22Rv1 (cell line): ENCODE data around the gene PCK2.

Source experiments
- ZFX ChIP-seq: fragments of 450-650 bp; IDR thresholded peaks from 2 replicates; pipeline ENCODE4 v1.6.1; 2017; ENCODE audit warnings: antibody characterized with exemption, borderline replicate concordance
- TF ChIP-seq, protein P1 (sequence below): fragments of 450-650 bp; IDR thresholded peaks from 2 replicates; pipeline ENCODE4 v1.5.1; 2017; ENCODE audit warnings: mild to moderate bottlenecking

DNA sequence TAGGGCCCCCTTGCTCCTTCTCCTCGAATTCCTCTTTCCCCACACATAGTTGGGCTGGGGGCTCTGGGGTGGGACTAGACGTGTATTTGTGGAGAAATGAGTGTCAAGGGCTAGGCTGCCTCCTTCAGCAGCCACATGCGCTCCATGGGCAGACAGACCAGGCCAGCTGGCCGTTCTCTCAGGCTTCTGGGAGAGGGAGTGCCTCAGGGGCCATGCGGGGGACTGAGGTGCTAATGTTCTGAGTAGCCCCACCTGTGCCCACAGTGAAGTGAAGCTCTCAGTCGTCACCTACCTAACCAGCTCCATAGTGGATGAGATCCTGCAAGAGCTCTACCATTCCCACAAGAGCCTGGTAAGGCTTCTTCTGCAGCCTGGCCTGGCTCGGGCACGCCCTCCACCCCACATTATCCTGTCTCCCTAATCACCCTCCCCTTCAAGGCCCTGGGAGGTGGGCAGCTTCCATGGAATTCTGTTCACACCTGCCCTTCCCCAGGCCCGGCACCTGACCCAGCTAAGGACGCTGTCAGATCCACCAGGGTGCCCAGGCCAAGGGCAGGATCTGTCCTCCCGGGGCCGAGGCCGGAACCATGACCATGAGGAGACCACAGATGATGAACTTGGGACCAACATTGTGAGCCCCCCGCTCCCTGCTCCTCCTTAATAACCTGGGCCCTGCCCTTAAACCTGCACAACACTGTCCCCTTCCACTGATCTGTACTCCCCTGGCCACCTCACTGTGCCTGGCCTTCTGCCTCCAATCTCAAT, 31.7 kb upstream of the PCK2 start:
- TF ChIP-seq, protein P1, sequence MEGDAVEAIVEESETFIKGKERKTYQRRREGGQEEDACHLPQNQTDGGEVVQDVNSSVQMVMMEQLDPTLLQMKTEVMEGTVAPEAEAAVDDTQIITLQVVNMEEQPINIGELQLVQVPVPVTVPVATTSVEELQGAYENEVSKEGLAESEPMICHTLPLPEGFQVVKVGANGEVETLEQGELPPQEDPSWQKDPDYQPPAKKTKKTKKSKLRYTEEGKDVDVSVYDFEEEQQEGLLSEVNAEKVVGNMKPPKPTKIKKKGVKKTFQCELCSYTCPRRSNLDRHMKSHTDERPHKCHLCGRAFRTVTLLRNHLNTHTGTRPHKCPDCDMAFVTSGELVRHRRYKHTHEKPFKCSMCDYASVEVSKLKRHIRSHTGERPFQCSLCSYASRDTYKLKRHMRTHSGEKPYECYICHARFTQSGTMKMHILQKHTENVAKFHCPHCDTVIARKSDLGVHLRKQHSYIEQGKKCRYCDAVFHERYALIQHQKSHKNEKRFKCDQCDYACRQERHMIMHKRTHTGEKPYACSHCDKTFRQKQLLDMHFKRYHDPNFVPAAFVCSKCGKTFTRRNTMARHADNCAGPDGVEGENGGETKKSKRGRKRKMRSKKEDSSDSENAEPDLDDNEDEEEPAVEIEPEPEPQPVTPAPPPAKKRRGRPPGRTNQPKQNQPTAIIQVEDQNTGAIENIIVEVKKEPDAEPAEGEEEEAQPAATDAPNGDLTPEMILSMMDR: no peak
- TF ChIP-seq ZFX: no peak
